NCI-H146 treated with DMSO at 0.1 percent for 48 hours (cell line): ENCODE data around the gene COL20A1.
"Not testable (repeated sequence)": the region's sequence is repeated elsewhere in the genome, so short reads cannot be mapped to it uniquely, and the experiment has no call there.

ENCODE experiments used
- DNase-seq: peaks from one replicate; lab custom pipeline; 2025; ENCODE audit not compliant: unreplicated experiment; lab: John Stamatoyannopoulos, UW

The COL20A1 gene

GRCh38 chr20:63330084-63330760 is 37.2 kb downstream of the COL20A1 start:
- DNase-seq: no peak

GRCh38 chr20:63330940-63331339 is 38.0 kb downstream of the COL20A1 start:
- DNase-seq: no peak

DNA sequence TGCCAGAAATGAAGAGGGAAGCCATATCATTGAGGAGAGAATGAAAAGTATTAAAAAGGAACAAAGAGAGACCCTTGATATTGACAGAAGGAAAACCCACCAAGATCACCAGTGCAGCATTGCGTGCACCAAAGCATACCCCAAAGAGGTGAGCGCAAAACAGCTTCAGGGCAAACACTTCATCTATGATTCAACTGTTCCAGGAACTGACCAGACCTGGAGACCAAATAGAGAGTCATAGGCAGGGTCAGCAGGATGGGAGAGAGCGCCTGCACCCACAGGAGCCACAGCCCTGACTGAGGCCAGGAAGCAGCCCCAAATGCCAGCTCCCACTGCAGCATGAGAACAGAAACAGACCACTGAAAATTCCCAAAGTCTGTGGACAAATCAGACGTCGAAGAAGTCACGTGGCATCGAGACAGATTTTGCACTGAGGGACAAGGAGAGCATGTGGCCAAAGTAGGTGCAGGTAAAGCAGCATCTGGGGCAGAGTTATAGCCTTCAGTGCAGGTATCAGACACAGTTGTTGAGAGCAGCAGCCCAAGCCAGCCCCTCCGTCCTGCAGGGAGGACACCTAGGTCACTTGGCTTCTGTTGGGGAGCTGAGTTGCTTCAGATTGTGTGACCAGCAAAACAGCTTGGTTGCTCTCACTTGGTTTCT is 38.9 kb downstream of the COL20A1 start:
- DNase-seq: no peak

DNA sequence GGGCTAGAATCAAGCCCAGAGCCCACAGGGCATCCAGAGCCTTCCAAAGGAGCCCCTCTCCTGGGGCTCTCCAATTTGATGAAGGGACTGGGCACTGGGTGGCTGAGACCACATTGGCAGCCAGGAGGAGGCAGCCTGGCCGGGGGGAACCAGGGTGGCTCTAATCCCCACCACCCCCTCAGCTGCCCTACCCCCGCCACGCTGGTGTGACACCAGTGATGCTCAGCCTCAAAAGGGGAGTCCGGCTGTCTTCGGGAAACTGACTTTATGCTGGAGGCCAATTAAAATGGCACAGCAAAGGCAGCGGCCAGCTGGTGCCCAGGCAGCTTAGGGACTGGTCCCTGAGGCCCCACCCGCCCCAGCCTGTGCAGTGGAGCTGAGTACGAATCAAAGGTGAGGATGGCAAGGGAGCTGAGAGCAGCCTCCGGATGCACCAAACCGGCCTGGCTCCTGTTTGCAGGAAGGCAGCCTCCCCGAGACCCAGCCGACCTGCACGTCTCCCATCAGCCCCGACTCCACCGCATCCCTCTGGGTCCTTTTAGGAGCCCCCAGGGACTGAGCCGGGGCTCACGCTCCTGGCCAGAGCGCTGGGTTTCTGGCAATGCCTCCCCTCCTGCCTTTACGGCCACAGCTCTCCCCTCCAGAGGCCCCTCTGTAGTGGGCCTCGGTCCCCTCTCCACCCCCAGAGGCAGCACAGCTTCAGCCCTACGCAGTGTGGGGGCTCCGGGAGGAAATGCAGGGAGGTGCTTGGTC is 39.7 kb downstream of the COL20A1 start:
- DNase-seq: no peak

- no peak for DNase-seq
Measured at GRCh38 chr20:63333241-63333836, 40.4 kb downstream of the COL20A1 start.

- DNase-seq: no peak
Measured at GRCh38 chr20:63334356-63334755, 41.4 kb downstream of the COL20A1 start.

- DNase-seq: not testable (repeated sequence)
Measured at GRCh38 chr20:63335060-63335459, 42.1 kb downstream of the COL20A1 start.

- DNase-seq: no peak
Measured at GRCh38 chr20:63335711-63336110, 42.7 kb downstream of the COL20A1 start.

DNA sequence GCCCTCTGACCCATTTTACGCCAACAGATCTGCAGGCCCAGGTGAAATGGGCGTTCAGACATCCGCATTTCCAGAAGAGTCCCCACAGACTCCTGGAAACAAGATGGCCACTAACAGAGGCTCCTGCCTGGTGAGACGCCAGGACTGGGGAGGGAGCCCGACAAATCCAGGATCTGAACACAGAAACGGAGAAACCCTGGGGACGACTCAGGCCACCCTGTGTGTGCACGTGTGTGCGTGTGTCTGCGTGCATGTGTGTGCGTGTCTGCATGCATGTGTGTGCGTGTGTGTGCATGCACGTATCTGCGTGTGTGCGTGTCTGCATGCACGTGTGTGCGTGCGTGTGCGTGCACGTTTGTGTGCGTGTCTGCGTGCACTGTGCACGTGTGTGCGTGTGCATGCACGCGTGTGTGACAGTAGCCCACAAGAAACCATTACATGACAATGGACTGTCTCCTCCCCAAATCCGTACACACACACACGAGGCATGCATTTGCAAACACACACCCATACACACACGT is 43.3 kb downstream of the COL20A1 start:
- no peak for DNase-seq

DNA sequence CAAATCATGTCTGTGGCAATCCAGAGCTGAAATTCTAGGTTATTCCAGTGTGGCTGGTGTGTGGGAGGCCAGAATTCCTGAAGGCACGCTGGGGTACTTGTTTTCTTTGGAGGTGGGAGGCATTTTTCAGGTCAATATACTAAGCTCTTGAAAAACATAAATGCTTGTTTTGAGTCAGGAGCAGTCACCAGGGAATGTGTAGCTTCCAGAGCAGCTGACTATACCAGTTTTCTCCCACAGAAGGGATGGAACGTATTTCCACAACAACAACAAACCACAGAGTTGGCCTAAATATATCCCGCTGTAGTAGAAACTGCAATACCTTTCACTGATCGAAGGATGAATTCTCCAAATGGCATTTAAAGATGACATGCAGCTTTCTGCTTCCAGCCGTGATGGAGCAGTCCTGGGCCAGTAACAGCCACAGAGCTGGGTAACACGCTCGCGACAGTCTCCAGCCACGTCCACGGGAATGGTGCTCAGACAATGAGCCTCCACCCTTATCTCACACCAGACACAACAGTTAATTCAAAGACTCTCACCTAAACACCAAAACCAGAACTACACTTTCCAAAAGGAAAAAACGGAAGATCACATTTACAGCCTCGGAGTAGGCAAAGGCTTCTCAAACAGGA is 44.9 kb downstream of the COL20A1 start:
- no peak for DNase-seq

DNA sequence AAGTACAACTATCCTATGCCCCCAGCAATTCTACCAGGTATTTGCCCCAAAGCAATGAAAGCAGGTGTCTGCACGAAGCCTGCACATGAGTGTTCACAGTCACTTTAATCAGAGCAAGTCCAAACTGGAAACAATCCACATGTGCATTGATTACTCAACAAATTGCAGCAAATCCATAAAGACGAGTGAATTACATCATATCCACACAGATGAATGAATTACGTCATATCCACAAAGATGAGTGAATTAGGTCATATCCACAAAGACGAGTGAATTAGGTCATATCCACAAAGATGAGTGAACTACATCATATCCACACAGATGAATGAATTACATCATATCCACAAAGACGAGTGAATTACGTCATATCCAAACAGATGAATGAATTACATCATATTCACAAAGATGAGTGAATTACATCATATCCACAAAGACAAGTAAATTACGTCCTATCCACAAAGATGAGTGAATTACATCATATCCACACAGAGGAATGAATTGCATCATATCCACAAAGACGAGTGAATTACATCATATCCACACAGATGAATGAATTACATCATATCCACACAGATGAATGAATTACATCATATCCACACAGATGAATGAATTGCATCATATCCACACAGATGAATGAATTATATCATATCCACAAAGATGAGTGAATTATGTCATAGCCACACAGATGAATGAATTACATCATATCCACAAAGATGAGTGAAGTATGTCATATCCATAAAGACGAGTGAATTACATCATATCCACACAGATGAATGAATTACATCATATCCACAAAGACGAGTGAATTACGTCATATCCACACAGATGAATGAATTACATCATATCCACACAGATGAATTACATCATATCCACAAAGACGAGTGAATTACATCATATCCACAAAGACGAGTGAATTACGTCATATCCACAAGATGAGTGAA is 46.4 kb downstream of the COL20A1 start:
- not testable (repeated sequence) for DNase-seq

DNA sequence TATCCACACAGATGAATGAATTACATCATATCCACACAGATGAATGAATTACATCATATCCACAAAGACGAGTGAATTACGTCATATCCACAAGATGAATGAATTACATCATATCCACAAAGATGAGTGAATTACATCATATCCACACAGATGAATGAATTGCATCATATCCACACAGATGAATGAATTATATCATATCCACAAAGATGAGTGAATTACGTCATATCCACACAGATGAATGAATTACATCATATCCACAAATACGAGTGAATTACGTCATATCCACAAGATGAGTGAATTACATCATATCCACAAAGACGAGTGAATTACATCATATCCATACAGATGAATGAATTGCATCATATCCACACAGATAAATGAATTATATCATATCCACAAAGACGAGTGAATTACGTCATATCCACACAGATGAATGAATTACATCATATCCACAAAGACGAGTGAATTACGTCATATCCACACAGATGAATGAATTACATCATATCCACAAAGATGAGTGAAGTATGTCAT is 47.2 kb downstream of the COL20A1 start:
- not testable (repeated sequence) for DNase-seq

DNA sequence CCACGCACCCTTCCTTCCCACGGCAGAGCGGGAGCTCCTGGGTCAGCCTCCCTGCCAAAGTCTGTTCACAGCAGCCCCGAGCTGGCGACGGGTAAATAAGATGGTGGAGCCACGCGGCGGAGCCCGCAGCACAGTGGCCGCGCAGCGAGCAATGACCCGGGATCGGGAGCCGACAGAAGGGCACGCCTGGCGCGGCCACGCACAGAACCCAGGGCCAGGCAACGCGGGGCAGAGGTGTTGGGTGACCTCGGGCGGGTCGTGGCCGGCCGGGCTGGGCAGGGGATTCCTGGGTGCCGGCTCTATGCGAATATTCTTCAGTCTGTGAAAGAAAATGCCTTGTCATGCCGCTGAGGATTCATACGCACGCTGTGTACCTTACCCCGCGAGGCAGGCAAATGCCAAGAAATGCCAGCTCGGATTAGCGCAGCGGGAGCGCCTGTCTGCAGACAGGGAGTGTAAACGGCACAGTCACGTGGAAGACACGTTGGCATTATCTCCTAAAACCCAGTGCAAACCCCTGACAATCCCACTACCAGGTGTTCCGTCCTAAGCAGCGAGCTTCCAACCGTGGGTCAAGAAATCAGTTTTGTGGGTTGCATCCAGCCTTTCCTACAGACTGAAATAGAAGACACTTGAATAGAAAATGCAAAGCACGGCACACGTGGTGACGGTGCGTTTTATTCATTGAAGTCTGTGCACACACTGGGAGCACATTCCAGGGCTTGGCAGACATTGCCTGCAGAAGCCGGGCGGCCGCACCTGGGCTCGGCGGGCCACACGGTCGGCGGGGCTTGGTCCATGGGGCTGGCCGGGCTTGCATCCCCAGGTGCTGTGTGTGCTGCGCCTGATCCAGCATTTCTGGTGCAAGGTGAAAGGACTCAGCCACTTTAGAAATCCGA is 49.8 kb downstream of the COL20A1 start:
- no peak for DNase-seq

DNA sequence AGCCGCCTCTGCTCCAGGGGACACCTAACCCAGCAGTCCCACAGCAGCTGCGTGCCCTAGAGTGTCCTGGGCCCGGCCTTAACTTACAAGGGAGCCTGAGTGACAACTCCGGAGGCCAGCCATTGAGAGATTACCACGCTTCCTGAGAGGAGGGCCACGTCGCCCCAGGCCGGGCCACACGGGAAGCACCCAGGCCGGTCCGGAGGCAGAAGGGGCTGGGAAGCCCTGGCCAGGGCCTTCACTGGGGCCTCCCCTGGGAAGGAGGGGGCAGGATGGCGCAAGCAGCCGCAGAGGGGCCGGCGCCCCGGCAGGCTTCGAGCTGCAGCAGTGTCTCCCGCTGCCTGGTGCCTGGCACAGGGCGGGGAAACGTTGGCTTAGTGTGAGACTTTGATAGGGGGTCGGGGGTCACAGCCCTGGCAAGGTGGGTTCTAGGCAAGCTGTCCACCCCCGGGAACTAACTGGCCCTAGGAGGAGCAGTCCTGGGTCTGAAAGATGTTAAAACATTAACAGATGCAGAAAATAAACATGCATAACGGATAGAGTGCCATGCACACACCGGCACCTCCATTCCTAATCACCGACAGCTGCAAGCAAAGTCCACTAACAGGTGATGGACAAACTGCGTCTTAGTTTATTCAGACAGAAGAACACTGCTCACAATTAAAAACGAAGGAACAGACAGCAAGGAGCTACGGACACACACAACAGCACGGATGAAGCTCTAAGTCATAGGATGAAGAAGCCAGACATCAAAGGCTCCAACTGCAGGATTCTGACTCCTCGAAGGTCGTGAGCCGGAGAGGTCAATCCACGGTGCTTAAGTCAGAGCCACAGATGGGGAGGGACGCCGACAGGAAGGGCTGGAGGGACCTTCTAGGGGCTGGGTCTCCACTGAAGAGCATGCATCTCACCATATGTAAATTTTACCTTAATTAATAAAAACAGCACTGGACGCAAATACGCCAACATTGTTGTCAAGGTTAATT is 50.8 kb downstream of the COL20A1 start:
- DNase-seq: no peak

DNA sequence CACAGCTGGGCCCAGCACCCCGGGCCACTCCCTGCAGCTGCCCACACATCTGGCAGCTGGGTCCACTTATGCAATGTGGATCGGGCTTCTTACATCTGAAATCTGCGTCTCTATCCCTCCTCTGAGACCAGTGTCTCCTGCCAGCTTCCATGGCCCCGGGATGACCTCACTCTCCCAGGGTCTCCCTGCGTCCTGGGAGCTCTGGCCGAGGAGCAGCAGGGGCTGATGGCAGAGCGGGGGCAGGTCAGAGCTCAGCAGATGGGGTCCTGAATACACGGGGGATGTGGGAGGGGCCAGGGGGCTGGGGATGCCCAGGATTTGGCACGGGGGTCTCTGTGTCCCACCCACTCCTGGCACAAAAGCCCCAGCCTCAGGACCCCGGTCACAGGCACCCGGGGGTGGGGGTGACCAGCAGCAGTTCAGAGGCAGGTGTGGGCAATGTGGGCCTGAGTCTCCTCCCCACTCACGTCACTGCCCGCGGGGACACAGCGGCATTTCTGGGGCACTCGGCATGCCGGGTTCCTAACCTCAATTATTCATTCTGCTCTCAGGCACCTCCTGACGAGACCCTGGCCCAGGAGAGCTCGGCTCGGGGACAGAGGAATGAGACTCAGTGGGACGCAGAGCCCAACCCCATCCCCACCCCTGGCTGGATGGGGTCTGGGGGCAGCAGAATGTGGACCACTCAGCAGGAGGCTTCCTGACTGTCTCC is 51.8 kb downstream of the COL20A1 start:
- DNase-seq: no peak

DNA sequence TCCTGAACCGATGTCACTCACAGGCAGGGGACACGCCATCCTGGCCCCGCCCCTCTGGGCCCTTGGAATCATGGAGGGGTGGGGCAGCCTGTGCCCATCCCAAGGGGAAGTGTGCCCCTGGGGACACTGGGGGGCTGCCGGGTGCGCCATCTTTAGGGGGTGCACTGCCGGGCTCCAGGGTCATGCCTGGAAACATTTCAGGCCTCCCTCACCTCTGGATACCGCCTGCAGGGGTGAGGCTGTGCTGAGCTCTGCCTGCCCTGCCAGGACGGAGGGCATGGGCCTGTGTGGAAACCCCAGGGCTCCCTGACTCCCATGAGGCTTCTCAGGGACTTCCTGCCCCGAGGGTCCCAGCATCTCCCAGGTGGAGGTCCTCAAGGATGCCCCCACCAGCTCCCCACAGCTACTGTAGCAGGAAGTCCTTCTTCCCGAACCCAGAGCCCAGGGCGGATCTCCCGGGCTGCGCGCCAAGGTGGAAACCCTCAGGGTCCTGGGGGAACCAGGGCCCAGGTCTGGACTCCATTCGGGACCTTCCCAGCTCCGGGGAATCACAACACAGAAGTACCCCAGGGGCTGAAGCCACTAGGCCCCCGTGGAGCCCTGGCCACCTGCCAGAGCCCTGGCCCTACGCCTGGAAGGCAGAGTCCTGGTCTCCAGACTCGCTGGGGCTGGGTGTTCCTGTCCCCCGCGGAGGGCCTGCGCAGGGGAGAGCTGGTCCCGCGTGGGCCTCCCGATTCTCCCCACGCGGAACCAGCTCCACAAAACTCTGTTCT is 52.5 kb downstream of the COL20A1 start:
- DNase-seq: no peak
